ENCODE data around the gene C19orf47. TPM values are rescaled to one million over a fixed set of nuclear protein-coding genes. Genes with fewer than 3 reads are reported as not detected.

C19orf47 gene
- total RNA-seq, 1 donor from 2014 or later, result 13.1 TPM

GRCh38 chr19:40284251-40284500 is 64.0 kb downstream of the C19orf47 start:
- DNase-seq (ENCODE audit: extremely low read depth, low read depth, low spot score), result no peak

GRCh38 chr19:40283414-40284250 is 64.6 kb downstream of the C19orf47 start:
- no peak for DNase-seq (ENCODE audit: extremely low read depth, low read depth, low spot score)

- DNase-seq (ENCODE audit: extremely low read depth, low read depth, low spot score), result no peak
These were observed 65.3 kb downstream of the C19orf47 start for GRCh38 chr19:40282920-40283319.

- no peak for DNase-seq (ENCODE audit: extremely low read depth, low read depth, low spot score)
These were observed 66.0 kb downstream of the C19orf47 start for GRCh38 chr19:40282209-40282580.

- DNase-seq (ENCODE audit: extremely low read depth, low read depth, low spot score), result no peak
These were observed 66.6 kb downstream of the C19orf47 start for GRCh38 chr19:40281381-40282208.

- no peak for DNase-seq (ENCODE audit: extremely low read depth, low read depth, low spot score)
These were observed 67.5 kb downstream of the C19orf47 start for GRCh38 chr19:40280608-40281221.

GRCh38 chr19:40279761-40280607 is 68.2 kb downstream of the C19orf47 start:
- DNase-seq (ENCODE audit: extremely low read depth, low read depth, low spot score), result no peak

GRCh38 chr19:40279120-40279551 is 69.1 kb downstream of the C19orf47 start:
- DNase-seq (ENCODE audit: extremely low read depth, low read depth, low spot score), result no peak

GRCh38 chr19:40278361-40279035 is 69.7 kb downstream of the C19orf47 start:
- no peak for DNase-seq (ENCODE audit: extremely low read depth, low read depth, low spot score)

- no peak for DNase-seq (ENCODE audit: extremely low read depth, low read depth, low spot score)
These were observed 70.7 kb downstream of the C19orf47 start for GRCh38 chr19:40277356-40278059.

- no peak for DNase-seq (ENCODE audit: extremely low read depth, low read depth, low spot score)
These were observed 73.3 kb downstream of the C19orf47 start for GRCh38 chr19:40274585-40275544.

GRCh38 chr19:40273469-40274360 is 74.5 kb downstream of the C19orf47 start:
- no peak for DNase-seq (ENCODE audit: extremely low read depth, low read depth, low spot score)

- DNase-seq (ENCODE audit: extremely low read depth, low read depth, low spot score), result no peak
These were observed 75.9 kb downstream of the C19orf47 start for GRCh38 chr19:40272261-40272660.

- DNase-seq (ENCODE audit: extremely low read depth, low read depth, low spot score), result no peak
These were observed 76.5 kb downstream of the C19orf47 start for GRCh38 chr19:40271706-40272105.

- no peak for DNase-seq (ENCODE audit: extremely low read depth, low read depth, low spot score)
These were observed 77.7 kb downstream of the C19orf47 start for GRCh38 chr19:40270362-40271089.
